NCI-H2196 (cell line): ENCODE measurements around the gene SMARCA1.

ENCODE experiments used
- DNase-seq: peaks from one replicate; lab custom pipeline; 2025; ENCODE audit not compliant: unreplicated experiment; lab: John Stamatoyannopoulos, UW

SMARCA1 gene

DNA sequence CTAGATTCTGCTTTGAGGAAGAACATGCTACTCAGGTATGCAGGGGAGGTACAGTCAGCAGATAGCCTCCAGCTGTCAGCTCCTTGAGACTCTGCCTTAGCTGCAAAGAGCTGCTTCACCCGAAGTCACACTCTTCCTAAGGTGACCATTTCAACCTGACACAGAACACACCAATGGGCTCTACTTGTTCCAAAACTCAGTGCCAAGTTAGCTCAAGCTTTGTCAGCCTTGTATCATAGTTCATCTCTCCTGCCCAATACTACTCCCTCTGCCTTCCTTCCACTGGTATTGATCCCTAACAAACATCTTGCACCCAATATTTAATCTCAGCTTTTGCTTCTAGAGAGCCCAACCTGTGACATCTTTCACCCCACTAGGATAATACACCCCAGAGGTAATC, 7.8 kb upstream of the SMARCA1 start:
- DNase-seq: no peak

GRCh38 chrX:129530410-129530809, 7.1 kb upstream of the SMARCA1 start:
- DNase-seq: no peak

GRCh38 chrX:129529685-129530281, 6.5 kb upstream of the SMARCA1 start:
- peak; percentile 55 for DNase-seq

DNA sequence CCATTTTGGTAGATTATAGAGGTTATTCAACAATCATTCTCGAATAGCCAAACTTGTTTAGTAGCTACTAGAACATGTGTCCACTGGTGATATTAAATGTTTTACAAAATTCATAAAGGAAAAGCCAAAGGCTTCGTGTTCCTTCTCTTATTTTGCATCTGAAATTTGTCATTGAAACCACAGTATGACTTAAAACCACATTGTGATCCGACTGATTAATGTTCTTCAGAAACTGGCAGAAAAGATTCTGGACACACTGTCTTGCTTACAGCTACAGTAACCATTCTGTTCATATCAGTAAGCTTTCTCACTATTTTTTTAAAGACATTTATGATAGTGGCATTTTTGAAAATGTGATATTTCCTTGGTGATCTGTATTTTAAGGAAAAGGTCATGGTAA, 2.6 kb upstream of the SMARCA1 start:
- no peak for DNase-seq

DNA sequence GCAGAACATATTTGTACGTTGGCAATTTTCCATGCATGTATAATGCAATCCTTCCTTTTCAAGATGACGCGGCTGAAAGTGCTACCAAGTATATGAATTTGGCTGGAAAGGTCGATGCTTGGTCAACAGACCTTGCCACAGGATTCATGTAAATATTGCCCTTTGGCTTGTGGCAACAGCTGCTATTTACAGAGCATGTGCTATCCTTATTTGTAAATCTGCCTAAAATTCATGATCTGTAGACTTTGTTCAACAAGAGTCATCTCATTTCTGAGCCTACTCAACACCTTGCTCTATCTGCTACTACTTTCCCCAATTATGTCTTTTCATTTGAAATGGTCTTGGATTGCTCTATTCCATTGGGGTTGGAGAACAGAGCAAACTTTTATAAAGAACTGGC, 1.9 kb upstream of the SMARCA1 start:
- peak; percentile 14 for DNase-seq

DNA sequence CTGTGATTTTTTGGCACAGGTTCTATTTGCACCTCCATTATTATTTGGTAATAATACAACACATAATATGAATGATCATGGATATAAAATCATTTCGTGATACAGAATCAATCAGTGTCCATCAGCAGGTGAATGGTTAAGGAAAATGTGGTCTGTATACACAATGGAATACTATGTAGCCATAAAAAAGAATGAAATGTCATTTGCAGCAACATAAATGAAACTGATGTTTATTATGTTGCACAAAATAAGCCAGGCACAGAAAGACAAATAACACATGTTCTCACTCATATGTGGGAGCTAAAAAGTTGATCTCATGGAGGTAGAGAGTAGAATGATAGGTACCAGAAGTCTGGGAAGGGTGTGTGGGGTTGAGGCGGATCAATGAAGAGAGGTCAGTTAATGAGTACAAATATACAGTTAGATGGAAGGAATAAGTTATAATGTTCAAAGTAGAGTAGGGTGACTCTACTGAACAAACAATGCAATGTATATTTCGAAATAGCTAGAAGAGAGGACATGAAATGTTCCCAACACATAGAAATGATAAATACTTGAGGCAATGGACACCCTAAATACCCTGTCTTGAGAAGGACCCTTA, 1.1 kb upstream of the SMARCA1 start:
- DNase-seq: no peak

GRCh38 chrX:129522184-129523078, 859 bp downstream of the SMARCA1 start:
- peak; percentile 12 for DNase-seq

DNA sequence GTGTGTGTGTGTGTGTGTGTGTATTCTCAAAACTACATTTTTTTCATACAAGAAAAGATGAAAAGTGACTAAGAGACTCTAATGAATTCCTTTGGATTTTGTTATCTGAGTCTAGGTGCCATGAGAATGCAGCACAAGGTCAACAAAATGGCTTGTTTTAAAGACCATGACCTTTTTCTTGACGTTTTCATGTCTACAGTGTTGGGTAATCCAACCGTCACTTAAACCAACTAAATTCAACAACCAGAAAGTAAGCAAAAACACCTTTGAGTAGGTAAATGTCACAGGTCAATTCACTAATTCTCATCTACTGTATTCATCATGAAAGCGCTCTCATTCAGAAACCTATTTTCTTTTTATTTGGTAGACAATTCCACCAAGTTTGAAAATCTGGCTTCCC, 3.1 kb downstream of the SMARCA1 start:
- DNase-seq: no peak

GRCh38 chrX:129516402-129516801, 6.9 kb downstream of the SMARCA1 start:
- no peak for DNase-seq

DNA sequence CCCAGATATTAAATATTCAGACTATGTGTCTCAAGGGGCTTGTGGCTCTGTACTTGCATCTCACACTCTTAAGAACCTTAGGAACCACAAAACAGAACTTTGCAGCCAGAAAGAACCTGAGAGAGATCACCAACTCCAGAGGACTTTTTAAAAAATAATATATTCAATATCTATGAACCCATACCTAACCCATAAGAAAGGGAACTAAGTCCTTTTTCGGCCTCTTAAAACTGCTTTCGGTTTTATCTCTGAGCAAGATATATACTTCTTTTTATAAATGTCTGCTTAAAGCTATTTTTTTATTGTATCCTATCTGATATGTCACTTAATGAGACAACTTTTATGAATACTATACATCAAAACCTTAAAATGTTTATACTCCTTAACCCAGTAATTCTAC, 10.9 kb downstream of the SMARCA1 start:
- no peak for DNase-seq

DNA sequence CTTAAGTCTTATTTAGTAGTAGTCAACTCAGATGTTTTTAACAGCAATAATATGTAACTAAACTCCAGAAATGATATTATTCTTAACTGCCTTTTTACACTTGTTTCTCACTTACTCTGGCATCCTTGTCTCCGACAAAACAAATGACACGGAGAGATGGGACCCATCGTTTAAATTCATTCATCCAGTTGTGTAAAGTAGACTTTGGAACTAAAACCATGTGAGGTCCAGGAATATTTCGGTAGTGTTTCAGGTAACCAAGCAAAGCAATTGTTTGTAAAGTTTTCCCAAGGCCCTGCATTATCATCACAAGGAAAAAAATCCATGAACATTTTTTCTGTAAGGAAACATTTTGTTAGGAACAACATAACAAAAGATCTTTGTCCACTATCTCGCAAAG, 11.6 kb downstream of the SMARCA1 start:
- DNase-seq: no peak

DNA sequence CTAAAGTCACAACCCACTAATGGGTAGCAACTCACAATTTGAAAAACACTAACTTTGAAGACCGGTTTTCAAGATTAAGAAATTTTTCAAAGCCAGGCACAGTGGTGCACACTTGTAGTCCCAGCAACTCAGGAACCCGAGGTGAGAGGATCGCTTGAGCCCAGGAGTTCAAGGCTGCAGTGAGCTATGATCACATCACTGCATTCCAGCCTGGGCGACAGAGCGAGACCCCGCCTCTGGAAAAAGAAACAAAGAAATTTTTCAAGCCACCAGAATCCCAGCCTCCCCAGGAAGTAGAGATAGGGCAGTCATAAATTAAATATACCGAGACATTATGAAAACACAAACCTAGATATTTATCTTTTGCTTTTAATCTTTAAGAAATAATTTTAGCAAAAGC, 13.0 kb downstream of the SMARCA1 start:
- DNase-seq: no peak

- DNase-seq: no peak
These were observed 26.0 kb downstream of the SMARCA1 start for GRCh38 chrX:129497146-129497843.

- no peak for DNase-seq
These were observed 26.7 kb downstream of the SMARCA1 start for GRCh38 chrX:129496625-129497024.

DNA sequence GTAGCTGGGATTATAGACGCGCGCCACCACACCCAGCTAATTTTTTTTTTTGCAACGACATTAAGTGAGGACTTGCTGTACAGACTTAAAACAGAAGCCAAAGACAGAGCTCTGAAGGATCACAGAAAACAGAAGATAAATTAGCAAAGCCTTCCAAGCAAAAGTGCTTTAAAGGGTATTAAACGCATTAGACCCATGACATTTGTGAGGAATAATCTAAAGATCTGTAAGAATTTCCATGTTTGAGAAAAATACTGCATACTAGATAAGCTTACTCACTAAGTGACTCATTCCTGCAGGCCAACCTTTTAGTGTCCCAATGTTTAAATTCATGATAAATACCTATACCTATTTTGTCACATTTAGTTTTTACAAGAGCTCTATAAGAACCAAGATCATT, 27.4 kb downstream of the SMARCA1 start:
- no peak for DNase-seq

- DNase-seq: no peak
These were observed 28.4 kb downstream of the SMARCA1 start for GRCh38 chrX:129494887-129495286.

DNA sequence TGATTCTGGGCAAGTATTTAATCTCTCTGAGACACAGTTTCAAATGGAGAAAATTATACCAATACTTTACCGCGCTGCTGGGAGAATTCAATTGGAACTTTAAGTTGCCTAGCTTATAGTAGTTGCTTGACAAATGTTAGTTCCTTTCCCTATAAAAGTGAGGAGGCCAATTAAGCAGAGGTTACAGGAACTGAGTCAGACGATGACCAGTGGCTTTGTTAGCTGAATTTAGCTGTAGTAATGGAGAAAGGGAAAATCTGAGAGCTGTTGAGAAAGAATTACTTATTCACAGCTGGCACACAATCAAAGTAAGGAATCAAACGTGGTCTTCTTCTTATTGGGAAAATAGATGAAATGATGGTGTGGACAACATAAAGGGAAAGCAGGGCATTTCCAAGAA, 29.6 kb downstream of the SMARCA1 start:
- no peak for DNase-seq

- DNase-seq: no peak
These were observed 33.0 kb downstream of the SMARCA1 start for GRCh38 chrX:129490330-129490729.

DNA sequence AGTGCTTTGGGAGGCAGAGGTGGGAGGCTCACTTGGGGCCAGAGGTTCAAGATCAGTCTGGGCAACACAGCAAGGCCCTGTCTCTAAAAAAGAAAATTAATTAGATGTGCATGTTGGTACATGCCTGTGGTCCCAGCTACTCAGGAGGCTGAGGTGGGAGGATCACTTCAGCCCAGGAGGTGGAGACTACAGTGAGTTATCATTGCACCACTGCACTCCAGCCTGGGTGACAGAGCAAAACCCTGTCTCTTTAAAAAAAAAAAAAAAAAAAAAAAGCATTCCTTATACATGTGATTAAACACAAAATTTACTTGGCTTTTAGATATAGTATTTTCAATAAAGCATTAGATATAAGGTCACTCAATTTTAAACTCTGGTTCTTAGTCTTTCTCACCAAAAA, 34.9 kb downstream of the SMARCA1 start:
- DNase-seq: no peak

GRCh38 chrX:129480889-129481288, 42.4 kb downstream of the SMARCA1 start:
- no peak for DNase-seq

GRCh38 chrX:129478516-129478915, 44.8 kb downstream of the SMARCA1 start:
- DNase-seq: peak; percentile 22

DNA sequence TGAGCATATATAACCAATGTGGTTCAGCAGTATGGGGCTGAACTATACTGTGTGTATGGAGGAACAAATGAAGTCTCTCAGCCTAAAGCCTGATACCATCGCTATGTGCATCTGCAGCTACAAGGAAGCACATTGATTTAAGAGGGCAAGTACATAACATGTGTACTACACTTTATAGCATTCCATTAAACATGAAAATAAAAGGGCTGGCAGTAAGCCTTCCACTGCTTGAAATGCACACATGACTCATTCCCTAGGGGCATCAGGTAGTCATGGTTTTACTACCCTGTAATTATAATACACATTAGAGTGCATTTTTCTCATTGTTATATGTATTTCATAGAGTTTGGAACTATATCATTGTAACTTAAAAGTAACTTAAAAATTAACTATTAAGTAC, 51.2 kb downstream of the SMARCA1 start:
- DNase-seq: no peak
